GM12872 (cell line): ENCODE results near the gene EIF2D.

Experiments used
- TF ChIP-seq, protein P1 (sequence below): IDR thresholded peaks from 3 replicates; pipeline ENCODE4 v1.5.1; 2011; ENCODE audit warnings: low read depth, mild to moderate bottlenecking, low read length, moderate library complexity; ENCODE audit not compliant: insufficient read depth

The EIF2D gene

DNA sequence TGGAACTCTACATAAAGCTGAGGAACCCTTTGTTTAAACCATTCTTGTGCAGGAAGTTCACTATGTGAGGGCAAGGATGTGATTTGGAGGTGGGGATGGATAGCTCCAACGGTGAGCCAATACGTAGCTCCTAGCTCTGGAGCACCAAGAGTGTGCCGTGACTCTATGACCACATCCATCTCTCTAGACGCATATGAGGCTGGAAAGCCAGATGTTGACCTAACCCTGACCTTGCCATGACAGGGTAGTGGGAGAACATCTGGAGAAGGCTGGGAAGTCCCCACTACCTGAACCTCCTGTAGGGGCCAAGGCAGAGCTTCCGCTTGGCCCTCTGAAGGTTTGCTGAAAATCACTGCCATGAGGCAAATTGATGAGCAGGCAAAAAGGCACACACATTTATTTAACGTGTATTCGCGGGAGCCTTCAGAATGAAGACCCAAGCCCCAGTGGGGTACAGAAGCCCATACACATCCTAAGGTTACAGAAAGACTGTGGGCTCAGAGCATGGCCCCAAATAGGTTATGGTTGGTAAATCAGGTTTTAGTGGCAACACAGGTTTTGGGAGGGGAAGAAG lies 43.4 kb downstream of the EIF2D start:
- TF ChIP-seq, protein P1, sequence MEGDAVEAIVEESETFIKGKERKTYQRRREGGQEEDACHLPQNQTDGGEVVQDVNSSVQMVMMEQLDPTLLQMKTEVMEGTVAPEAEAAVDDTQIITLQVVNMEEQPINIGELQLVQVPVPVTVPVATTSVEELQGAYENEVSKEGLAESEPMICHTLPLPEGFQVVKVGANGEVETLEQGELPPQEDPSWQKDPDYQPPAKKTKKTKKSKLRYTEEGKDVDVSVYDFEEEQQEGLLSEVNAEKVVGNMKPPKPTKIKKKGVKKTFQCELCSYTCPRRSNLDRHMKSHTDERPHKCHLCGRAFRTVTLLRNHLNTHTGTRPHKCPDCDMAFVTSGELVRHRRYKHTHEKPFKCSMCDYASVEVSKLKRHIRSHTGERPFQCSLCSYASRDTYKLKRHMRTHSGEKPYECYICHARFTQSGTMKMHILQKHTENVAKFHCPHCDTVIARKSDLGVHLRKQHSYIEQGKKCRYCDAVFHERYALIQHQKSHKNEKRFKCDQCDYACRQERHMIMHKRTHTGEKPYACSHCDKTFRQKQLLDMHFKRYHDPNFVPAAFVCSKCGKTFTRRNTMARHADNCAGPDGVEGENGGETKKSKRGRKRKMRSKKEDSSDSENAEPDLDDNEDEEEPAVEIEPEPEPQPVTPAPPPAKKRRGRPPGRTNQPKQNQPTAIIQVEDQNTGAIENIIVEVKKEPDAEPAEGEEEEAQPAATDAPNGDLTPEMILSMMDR, result no peak

DNA sequence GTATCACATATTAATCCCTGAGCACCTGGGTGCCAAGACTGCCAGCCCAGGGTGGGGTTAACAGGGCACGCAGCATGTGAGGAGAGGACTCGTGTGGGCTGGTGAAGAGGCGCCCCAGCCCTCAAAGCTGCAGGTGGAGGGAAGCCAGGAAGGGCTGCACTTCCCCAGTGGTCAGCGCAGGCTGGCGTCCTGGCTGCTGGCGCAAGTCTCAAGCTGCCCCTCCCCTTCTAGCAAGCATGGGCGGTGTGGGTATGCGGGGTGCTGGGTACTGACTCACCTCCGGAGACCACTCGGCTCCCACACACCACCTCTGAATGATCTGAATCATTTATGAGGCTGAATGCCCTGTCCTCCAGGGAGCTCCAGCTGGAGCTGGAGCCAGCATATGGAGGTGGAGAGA lies 44.0 kb downstream of the EIF2D start:
- TF ChIP-seq, protein P1, result no peak

DNA sequence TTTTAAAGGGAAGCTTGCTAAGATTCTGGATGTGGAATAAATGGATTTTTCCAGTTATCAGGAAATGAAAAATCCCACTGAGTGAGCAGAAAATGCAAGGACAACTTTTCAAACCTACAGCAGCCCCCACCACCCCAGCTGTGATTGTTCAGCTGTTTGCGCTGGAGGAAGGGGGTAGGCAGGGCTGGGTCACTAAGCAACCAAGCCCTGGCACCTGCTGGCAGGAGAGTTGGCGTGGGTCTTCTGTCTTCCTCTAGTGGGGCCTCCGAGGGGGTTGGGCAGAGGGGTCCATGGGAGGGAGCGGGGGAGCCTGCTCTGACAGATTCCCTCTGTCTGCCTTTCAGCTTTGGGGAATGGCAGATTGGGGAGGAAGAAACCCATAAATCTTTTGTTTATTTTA lies 45.3 kb downstream of the EIF2D start:
- TF ChIP-seq, protein P1, result no peak

DNA sequence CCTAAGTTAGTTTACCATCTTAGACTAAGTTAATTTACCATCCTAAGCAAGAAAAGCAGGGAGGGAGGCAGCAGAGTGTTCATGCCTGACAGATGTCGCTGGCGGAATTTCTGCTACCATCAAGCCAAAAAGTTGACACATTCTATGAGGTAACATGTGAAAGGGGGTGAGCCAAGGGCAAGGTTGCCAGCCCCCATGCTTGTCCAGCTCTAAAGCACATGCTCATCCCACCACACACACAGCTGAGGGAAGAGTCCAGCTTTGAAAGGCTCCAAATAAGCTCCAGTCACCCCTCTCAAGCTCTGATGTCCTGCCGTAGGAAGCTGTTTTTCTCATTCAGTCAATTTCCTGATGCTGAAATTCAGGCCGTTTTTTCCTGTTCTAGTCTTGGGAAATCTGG lies 46.3 kb downstream of the EIF2D start:
- TF ChIP-seq, protein P1, result no peak

DNA sequence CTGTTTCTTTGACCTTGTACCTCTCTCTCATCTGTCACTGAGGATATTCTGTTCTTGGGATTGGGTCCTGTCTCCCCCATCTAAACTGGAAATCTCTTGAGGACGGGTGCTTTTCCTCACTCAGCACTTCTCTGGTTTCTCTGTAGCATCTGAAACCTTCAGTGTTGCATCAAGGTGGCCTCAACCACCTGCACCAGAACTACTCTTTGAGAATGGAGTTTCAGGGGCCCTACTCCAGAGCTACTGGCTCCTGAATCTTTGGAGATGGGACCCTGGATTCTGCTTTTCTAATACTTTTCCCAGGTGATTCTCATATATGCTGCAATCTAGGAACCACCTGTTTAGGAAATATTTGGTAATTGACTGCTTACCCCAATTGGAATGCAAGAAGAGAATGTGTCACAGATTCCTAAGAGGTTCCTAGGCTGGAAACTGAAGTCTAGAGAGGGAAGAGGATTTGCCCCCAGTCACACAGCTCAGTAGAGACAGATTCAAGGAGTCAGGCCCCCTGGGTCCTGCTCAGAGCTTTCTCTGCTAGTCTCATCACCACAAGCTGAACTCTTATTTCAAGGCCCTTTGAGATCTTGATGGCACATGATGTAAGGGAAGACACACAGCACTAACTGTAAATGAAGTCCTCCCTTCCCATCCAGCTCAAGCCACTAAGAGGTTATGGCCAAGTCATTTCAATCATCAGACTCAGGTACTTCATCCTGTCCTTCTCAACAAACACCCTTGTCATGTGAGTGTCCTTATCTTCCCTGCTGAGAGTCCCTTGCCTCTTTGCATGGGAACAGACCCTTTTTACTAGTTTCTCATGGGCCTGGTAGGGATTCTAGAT lies 48.7 kb downstream of the EIF2D start:
- TF ChIP-seq, protein P1, result no peak

DNA sequence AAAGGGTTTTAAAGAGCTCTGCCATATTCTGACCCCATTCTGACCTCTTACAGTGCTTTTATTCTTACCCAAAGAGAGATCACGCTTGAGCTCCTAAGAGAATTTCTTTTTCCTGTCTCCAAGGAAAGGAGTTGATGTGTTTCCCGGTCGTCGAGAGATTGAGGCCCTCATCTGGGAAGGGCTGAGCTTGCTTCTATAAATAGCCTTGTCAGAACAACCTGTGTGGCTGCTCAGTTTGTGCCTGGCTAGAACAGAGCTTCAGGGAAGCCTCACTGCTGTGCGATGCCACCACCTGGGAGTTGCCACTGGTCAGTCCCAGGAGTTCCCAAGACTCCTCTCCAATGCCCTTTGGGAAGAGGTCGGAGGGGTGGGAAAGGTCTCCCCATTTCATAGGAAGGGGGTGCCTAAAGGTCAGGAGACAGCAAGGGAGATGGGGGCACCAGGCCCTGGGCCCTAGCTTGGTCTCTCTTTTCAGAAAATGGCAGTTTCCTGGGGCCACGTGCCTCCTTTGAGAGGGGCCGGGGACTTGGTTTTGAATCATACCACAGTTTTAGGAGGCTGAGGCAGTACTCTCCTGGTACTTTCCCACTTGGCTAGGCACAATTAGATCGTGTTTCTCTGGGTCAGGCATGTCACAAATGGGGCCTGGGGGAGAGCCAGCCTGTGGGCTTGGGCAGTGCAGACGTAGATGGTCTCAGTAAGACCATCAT lies 52.1 kb downstream of the EIF2D start:
- TF ChIP-seq, protein P1, result no peak

DNA sequence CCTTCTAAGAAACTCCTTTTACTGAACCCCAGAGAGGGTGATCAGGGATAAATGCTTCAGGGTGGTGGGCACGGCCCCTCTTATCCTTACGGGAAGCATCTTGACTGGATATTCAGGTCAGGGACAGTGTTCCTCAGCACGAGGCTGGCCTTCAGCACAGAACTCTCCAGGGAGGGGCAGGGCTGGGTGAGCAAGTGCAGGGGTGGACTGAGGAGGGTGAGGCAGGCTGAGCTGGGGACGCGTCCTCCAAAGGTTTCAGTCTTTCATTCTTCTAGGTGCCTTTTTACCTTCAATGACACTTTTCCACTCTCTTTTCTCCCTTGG lies 52.6 kb downstream of the EIF2D start:
- TF ChIP-seq, protein P1, result no peak
